GM19351 (cell line): ENCODE measurements around the gene PTCHD1.

Experiments used
- ATAC-seq: cut with Tn5 transposase; IDR thresholded peaks from one replicate; pipeline ENCODE4 v1.9.1; 2021; ENCODE audit warnings: mild to moderate bottlenecking, moderate library complexity; ENCODE audit not compliant: unreplicated experiment

PTCHD1 gene

GRCh38 chrX:23394421-23394820 is 59.8 kb downstream of the PTCHD1 start:
- no peak for ATAC-seq

- no peak for ATAC-seq
Measured at GRCh38 chrX:23396263-23396662, 61.6 kb downstream of the PTCHD1 start.

- no peak for ATAC-seq
Measured at GRCh38 chrX:23398570-23398969, 63.9 kb downstream of the PTCHD1 start.

- ATAC-seq: no peak
Measured at GRCh38 chrX:23403849-23404248, 69.2 kb downstream of the PTCHD1 start.

GRCh38 chrX:23422912-23423311 is 88.3 kb downstream of the PTCHD1 start:
- no peak for ATAC-seq

GRCh38 chrX:23434356-23434884 is 99.8 kb downstream of the PTCHD1 start:
- no peak for ATAC-seq

- ATAC-seq: no peak
Measured at GRCh38 chrX:23435108-23435507, 100.5 kb downstream of the PTCHD1 start.

- no peak for ATAC-seq
Measured at GRCh38 chrX:23435575-23435974, 100.9 kb downstream of the PTCHD1 start.

GRCh38 chrX:23436875-23437274 is 102.2 kb downstream of the PTCHD1 start:
- ATAC-seq: no peak

GRCh38 chrX:23451266-23451665 is 116.6 kb downstream of the PTCHD1 start:
- ATAC-seq: no peak
